WTC11 (cell line): ENCODE data around the gene COLQ. TPM values are rescaled to one million over a fixed set of nuclear protein-coding genes. Genes with fewer than 3 reads are reported as not detected.

ENCODE experiments used
- ATAC-seq: fragments of 200-7000 bp; cut with Tn5 transposase; 2 replicates; pipeline ENCODE4 v1.10.0; 2021; ENCODE audit warnings: mild to moderate bottlenecking, moderate library complexity
- CTCF ChIA-PET: fragments of 300-600 bp; sonication (Branson Sonifier 250); formaldehyde crosslinking; loops from one replicate; lab custom pipeline; 2021; ENCODE audit warnings: antibody characterized with exemption; lab: Charles Lee
- POLR2A ChIA-PET: fragments of 350-600 bp; sonication (Branson Sonifier 250); formaldehyde crosslinking; loops from one replicate; lab custom pipeline; 2021; ENCODE audit warnings: antibody characterized with exemption; lab: Charles Lee
- DNase-seq: peaks from one replicate; pipeline ENCODE4 v3.0.0; 2021; ENCODE audit warnings: low spot score
- H3K27ac Mint-ChIP-seq: 2 replicates; pipeline ENCODE4 v1.8.0; 2021; ENCODE audit warnings: mixed read lengths
- H3K27me3 Mint-ChIP-seq: 2 replicates; pipeline ENCODE4 v1.8.0; 2021; ENCODE audit warnings: low read depth, mild to moderate bottlenecking, moderate library complexity, mixed read lengths
- H3K36me3 Mint-ChIP-seq: 2 replicates; pipeline ENCODE4 v1.8.0; 2021; ENCODE audit warnings: mixed read lengths
- H3K4me1 Mint-ChIP-seq: 2 replicates; pipeline ENCODE4 v1.8.0; 2022; ENCODE audit warnings: mixed read lengths
- H3K4me3 Mint-ChIP-seq: 2 replicates; pipeline ENCODE4 v1.8.0; 2021; ENCODE audit warnings: mild to moderate bottlenecking, moderate library complexity, mixed read lengths
- H3K9me3 Mint-ChIP-seq: 2 replicates; pipeline ENCODE4 v1.8.0; 2021; ENCODE audit warnings: mixed read lengths
- ARID4B ChIP-seq: sonication (generic); formaldehyde crosslinking; IDR thresholded peaks from 2 replicates; pipeline ENCODE4 v1.8.0; 2023; ENCODE audit warnings: missing genetic modification reagents, mild to moderate bottlenecking, borderline replicate concordance
- CREB1 ChIP-seq: sonication (generic); formaldehyde crosslinking; IDR thresholded peaks from 2 replicates; pipeline ENCODE4 v1.8.0; 2023; ENCODE audit warnings: mild to moderate bottlenecking, missing genetic modification reagents
- ELF4 ChIP-seq: sonication (generic); formaldehyde crosslinking; IDR thresholded peaks from 2 replicates; pipeline ENCODE4 v1.8.1; 2022; ENCODE audit warnings: low read depth, mild to moderate bottlenecking, moderate library complexity, missing genetic modification reagents
- FOXJ3 ChIP-seq: sonication (generic); formaldehyde crosslinking; IDR thresholded peaks from 2 replicates; pipeline ENCODE4 v1.9.0; 2021; ENCODE audit warnings: missing genetic modification reagents, mild to moderate bottlenecking, borderline replicate concordance
- OVOL2 ChIP-seq: fragments of 250-450 bp; sonication (Bioruptor Pico); IDR thresholded peaks from 2 replicates; pipeline ENCODE4 v1.9.0; 2021; ENCODE audit warnings: mild to moderate bottlenecking, borderline replicate concordance
- PREB ChIP-seq: sonication (generic); formaldehyde crosslinking; IDR thresholded peaks from 2 replicates; pipeline ENCODE4 v1.8.1; 2022; ENCODE audit warnings: mild to moderate bottlenecking, missing genetic modification reagents, moderate library complexity, borderline replicate concordance
- SMAD4 ChIP-seq: sonication (generic); formaldehyde crosslinking; IDR thresholded peaks from 2 replicates; pipeline ENCODE4 v1.8.0; 2022; ENCODE audit warnings: mild to moderate bottlenecking, missing genetic modification reagents
- SP1 ChIP-seq: sonication (generic); formaldehyde crosslinking; conservative IDR thresholded peaks from 2 replicates; pipeline ENCODE4 v1.8.1; 2022; ENCODE audit warnings: missing genetic modification reagents
- STAT6 ChIP-seq: sonication (generic); formaldehyde crosslinking; conservative IDR thresholded peaks from 2 replicates; pipeline ENCODE4 v1.8.1; 2023; ENCODE audit warnings: mild to moderate bottlenecking, low read depth, missing genetic modification reagents, moderate library complexity
- TCF7 ChIP-seq: sonication (generic); formaldehyde crosslinking; IDR thresholded peaks from 2 replicates; pipeline ENCODE4 v1.8.0; 2022; ENCODE audit warnings: mild to moderate bottlenecking, low read depth, missing genetic modification reagents, moderate library complexity
- ZBTB21 ChIP-seq: sonication (generic); formaldehyde crosslinking; IDR thresholded peaks from 2 replicates; pipeline ENCODE4 v1.8.1; 2023; ENCODE audit warnings: mild to moderate bottlenecking, missing genetic modification reagents, borderline replicate concordance
- ZNF219 ChIP-seq: sonication (generic); formaldehyde crosslinking; IDR thresholded peaks from 2 replicates; pipeline ENCODE4 v1.8.0; 2023; ENCODE audit warnings: missing genetic modification reagents, mild to moderate bottlenecking, borderline replicate concordance
- ZNF532 ChIP-seq: fragments of 250-450 bp; sonication (Bioruptor Pico); IDR thresholded peaks from 2 replicates; pipeline ENCODE4 v1.9.0; 2021; ENCODE audit warnings: mild to moderate bottlenecking, borderline replicate concordance
- ZNF671 ChIP-seq: fragments of 250-450 bp; sonication (Bioruptor Pico); IDR thresholded peaks from 2 replicates; pipeline ENCODE4 v1.8.0; 2021; ENCODE audit warnings: mild to moderate bottlenecking
- ZSCAN18 ChIP-seq: fragments of 250-450 bp; sonication (Bioruptor Pico); IDR thresholded peaks from 2 replicates; pipeline ENCODE4 v2.1.2; 2022; ENCODE audit warnings: mild to moderate bottlenecking, moderate library complexity
- total RNA-seq: library from RNA; stranded (reverse); gene quantifications from 3 replicates; pipeline ENCODE4 v1.2.3, GENCODE V29; 2021

The COLQ gene
- total RNA-seq, 1 experiment from 2014 or later: 2.2 TPM

GRCh38 chr3:15404767-15405166 is 116.7 kb downstream of the COLQ start (continued):
- no peak for TF ChIP-seq ZSCAN18 (CRISPR knock-in tag)
- no peak for TF ChIP-seq OVOL2
- no peak for TF ChIP-seq ELF4 (CRISPR knock-in tag)
- TF ChIP-seq SP1: no peak
- no peak for TF ChIP-seq PREB (CRISPR knock-in tag)
- TF ChIP-seq SMAD4 (CRISPR knock-in tag): no peak
- TF ChIP-seq ZNF671 (CRISPR knock-in tag): no peak
- TF ChIP-seq ARID4B (CRISPR knock-in tag): no peak
- TF ChIP-seq ZNF219: no peak

GRCh38 chr3:15403965-15404364 is 117.5 kb downstream of the COLQ start:
- Mint-ChIP-seq H3K27me3 (no peaks in the 10 kb centered on the region), H3K27ac (no peak overlapping the region), H3K4me1 (no peaks in the 10 kb centered on the region), H3K36me3 (no peaks in the 10 kb centered on the region), H3K4me3 (no peak overlapping the region), H3K9me3 (no peaks in the 10 kb centered on the region)
- DNase-seq (no peak), ATAC-seq (no peak)
- POLR2A ChIA-PET: no interaction called here
- TF ChIP-seq ZNF532 (CRISPR knock-in tag) (no peak), OVOL2 (no peak), CREB1 (CRISPR knock-in tag) (no peak), TCF7 (no peak), STAT6 (CRISPR knock-in tag) (no peak), SMAD4 (CRISPR knock-in tag) (no peak), ZBTB21 (CRISPR knock-in tag) (no peak), FOXJ3 (CRISPR knock-in tag) (no peak)
- CTCF ChIA-PET: interaction anchor here (1.6 to 2.2 kb wide), 3 partner anchors 72 to 296 kb away, joined by 4 to 76 read pairs (median 21); partner anchors contain the start of gene SH3BP5
